HG02852 (cell line): ENCODE measurements around the gene PMPCA.

ENCODE experiments used
- ATAC-seq: cut with Tn5 transposase; IDR thresholded peaks from one replicate; pipeline ENCODE4 v1.9.1; 2021; ENCODE audit warnings: mild to moderate bottlenecking, moderate library complexity; ENCODE audit not compliant: unreplicated experiment

Gene PMPCA

DNA sequence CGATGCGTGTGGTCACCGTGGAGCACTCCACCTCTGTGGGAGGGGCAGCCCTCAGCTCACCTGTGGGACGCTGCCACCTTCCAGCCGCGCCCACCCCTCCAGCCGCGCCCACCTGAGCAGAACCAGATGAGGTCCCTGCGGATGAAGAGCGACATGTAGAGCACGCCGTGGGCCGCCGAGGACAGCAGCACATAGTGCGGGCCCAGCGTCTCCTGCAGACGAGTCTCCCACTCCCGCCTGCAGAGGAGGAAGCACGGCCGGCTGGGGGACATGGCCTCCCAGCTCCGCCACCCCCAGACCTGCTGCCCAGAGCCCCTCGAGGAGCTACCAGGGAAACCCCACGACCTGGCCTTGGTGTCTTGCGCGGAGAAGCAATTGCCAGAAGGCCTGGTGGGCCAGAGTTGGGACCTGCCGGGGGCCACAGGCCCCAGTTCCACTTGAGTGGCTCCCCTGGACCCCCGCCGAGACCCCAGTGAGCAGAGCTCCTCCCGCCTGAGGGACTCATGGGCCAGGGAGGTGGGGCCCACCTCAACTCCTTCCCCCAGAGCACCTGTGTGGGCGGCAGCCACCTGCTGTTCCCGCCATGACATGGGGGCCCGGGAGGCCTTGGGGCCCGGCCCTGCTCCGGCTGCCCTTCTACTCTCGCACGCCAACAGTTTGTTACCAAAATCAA lies 22.7 kb downstream of the PMPCA start:
- ATAC-seq: no peak

DNA sequence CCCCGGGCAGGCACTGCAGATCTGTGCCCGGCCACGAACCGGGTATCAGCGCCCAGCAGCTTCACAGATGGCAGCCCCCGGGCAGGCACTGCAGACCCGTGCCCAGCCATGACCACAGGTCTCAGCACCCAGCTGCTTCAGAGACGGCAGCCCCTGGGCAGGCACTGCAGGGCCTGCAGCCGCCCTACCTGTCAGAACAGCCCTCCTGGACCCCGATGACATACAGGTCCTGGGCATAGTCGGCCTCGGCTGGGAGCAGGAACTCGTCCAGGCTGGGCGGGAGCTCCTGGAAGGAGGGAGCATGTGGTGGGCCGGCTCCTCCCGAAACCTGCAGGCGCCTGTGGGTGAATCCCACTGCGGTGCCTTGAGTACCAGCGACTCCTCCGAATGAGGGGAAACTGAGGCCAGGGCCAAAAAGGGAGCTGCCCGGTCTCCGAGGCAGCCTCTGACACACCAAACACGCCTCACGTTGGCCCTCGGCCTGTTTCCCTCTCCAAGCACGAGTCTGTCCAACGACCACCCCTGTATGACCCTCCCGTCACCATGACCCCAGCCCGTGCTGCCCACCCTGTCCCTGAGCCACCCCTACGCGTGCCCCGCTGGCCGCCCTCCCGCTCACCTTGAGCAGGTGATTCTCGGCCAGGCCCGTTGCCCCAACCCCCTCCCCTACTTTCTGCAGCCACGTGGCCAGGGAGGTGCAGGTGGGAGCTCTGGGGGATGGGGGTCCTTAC lies 23.6 kb downstream of the PMPCA start:
- ATAC-seq: no peak

- no peak for ATAC-seq
These were observed 24.2 kb downstream of the PMPCA start for GRCh38 chr9:136434580-136435169.

DNA sequence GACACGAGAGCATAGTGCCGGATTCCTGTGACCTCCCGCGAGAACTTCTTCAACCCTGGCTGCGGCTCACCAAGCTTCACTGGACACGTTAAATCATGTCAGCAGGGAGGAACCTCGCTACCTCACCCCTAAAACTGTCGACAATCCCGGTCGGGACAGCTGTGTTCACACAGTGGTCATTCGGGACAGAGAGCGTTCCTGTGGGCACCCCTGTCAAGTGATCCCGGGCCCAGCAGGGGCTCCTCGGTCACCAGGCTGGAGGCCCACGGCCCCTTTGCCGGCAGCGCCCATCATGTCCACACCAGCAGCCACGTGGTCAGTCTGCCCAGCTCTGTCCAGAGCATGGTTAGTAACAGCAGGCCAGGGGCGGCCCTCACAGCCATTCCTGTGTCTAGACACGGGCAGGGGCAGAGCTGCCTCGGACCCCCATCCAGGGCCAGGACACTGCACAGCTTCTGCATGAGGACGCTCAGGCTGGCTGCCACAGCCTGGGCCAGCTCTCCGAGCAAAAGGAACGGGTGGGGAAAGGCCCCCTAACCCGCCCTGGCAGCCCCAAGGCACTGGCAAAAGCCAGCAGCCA lies 25.7 kb downstream of the PMPCA start:
- no peak for ATAC-seq

GRCh38 chr9:136437430-136437829 lies 27.0 kb downstream of the PMPCA start:
- ATAC-seq: no peak

GRCh38 chr9:136437839-136438547 lies 27.5 kb downstream of the PMPCA start:
- no peak for ATAC-seq

- ATAC-seq: peak; percentile 48
These were observed 28.4 kb downstream of the PMPCA start for GRCh38 chr9:136438548-136439480.

DNA sequence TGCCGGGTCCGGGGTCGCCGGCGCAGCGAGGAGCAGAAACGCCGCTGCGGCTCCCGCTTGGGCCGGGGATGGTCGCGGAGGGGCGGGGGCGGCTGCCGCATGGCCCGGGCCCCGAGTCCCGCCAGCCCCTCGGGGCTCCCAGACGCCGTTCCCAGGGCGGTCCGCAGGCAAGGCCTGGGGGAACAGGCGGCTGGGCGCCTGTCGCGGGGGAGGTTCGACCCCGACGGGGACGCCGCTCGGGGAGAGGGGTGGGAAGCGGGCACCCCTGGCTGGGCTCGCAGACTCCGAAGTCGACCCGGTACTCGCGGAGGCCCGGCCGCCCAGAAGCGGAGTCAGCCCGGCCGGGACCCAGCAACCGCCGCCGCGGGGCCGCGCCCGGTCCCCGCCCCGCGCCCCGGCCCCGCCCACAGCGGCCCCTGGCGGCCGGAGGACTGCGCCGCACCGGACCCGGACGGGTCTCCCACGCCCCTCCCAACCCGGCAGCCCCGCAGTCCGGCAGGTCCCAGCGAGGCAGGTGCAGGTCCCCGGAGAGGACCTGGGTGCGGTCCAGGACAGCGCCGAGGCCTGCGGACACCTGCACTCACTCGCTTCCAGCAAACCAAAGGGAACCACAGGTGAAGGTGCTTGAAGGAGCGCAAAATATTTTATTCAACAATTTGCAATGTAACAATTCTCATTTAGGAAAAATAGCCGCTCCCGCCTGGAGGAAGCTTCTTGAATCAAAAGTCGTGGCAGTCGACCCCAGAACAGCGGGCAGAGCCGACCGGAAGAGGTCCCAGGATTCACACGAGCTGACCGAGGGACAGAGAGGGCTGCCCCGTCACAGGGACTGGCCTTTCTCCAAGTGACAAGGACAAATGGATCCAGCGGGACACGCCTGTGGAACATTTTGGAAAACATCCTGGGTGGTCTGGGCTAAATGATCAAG lies 29.3 kb downstream of the PMPCA start, which contains the start of gene INPP5E:
TSS of gene INPP5E (minus strand) at position 365 of the 928 bp plus-strand sequence. CDS start 426 bp downstream, outside the sequence.
- ATAC-seq: peak; percentile 74

GRCh38 chr9:136441191-136441680 lies 30.8 kb downstream of the PMPCA start:
- ATAC-seq: no peak

- no peak for ATAC-seq
These were observed 31.3 kb downstream of the PMPCA start for GRCh38 chr9:136441681-136442245.

- ATAC-seq: no peak
These were observed 31.8 kb downstream of the PMPCA start for GRCh38 chr9:136442265-136442664.

DNA sequence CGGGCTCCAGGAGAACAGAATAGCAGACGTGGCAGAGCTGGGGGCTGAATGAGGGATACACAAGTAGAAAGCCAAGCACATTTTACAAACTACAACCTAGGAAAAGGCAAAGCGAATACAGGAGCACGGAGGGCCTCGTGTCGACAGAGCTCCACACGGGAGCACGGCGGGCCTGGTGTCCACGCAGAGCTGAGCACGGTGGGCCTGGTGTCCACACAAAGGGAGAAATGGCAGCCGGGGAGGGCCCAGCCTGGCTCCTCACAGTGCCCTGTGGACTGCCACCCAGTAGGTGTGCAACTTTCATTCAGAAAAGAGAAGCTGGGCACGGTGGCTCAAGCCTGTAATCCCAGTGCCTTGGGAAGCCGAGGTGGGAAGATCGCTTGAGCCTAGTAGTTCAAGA lies 32.6 kb downstream of the PMPCA start:
- ATAC-seq: no peak

- ATAC-seq: no peak
These were observed 33.2 kb downstream of the PMPCA start for GRCh38 chr9:136443687-136444086.

DNA sequence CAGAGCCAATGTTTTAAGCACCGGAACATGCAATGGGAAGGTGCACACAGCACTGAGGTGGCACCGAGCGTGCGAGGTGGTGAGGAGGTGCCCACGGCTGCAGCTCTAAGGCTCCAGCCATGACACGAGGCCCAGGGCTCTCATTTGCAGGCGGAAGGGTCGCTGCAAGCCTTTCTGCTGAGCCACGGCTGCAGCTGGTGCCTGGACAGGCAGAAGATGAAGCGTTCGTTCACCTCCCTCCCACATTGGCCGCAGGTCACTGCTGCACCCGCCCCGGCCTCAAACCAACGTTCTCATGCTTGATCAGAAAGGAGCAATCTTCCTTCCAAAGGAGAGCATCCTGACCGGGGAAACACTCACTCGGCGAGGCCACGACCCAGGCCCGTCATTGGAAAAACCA lies 33.6 kb downstream of the PMPCA start:
- no peak for ATAC-seq

GRCh38 chr9:136445799-136446198 lies 35.3 kb downstream of the PMPCA start:
- ATAC-seq: no peak

DNA sequence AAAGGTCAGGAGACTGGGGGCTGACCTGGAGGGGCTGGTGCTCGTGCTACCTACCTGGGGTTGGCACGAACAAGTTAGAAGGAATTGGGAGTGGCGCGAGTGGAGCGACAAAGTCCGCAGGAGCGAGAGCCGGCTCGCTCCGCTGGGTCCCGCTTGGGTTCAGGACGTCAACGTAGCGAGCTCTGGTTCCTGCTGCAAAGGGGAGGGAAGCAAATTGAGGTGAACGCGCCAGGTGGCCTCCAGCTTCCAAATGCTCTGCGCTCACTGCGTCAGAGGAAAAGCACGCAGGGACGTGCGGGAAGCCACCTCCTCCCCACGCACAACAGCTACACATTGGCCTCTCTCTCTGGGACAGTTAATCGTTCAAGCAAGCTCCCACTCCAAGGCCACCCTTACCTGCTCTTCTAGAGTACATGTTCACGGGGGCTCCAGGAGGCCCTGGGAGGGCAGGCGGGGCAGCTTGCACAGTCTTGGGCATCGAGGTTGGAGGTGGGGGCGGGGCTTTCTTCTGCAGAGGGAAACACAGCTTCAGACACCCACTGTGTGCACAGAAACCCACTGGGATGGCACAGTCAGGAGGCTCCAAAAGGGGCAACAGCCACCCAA lies 36.8 kb downstream of the PMPCA start:
- no peak for ATAC-seq

- no peak for ATAC-seq
These were observed 38.2 kb downstream of the PMPCA start for GRCh38 chr9:136448655-136449054.
